Endothelial cell (in vitro differentiated cells): ENCODE data around the gene CCDC158. TPM values are rescaled to one million over a fixed set of nuclear protein-coding genes. Genes with fewer than 3 reads are reported as not detected.

Experiments used
- DNase-seq: peaks from one replicate; pipeline ENCODE4 v3.0.0; 2021; ENCODE audit warnings: low spot score
- H3K27ac Mint-ChIP-seq: one replicate; pipeline ENCODE4 v1.8.0; 2021; ENCODE audit warnings: mixed read lengths, inconsistent platforms; ENCODE audit not compliant: unreplicated experiment
- H3K27me3 Mint-ChIP-seq: one replicate; pipeline ENCODE4 v1.8.0; 2021; ENCODE audit warnings: mild to moderate bottlenecking, moderate library complexity, mixed read lengths, inconsistent platforms; ENCODE audit not compliant: unreplicated experiment
- H3K36me3 Mint-ChIP-seq: one replicate; pipeline ENCODE4 v1.8.0; 2021; ENCODE audit warnings: mild to moderate bottlenecking, low read depth, mixed read lengths, inconsistent platforms; ENCODE audit not compliant: unreplicated experiment
- H3K4me1 Mint-ChIP-seq: one replicate; pipeline ENCODE4 v1.8.0; 2021; ENCODE audit warnings: mild to moderate bottlenecking, mixed read lengths, inconsistent platforms; ENCODE audit not compliant: unreplicated experiment
- H3K4me3 Mint-ChIP-seq: one replicate; pipeline ENCODE4 v1.8.0; 2021; ENCODE audit warnings: mild to moderate bottlenecking, mixed read lengths, inconsistent platforms; ENCODE audit not compliant: unreplicated experiment
- H3K9me3 Mint-ChIP-seq: one replicate; pipeline ENCODE4 v1.8.0; 2021; ENCODE audit warnings: mixed read lengths, inconsistent platforms; ENCODE audit not compliant: unreplicated experiment
- CTCF ChIP-seq: fragments of 200-600 bp; sonication (generic); IDR thresholded peaks from one replicate; pipeline ENCODE4 v1.5.0; 2021; ENCODE audit warnings: antibody characterized with exemption; ENCODE audit not compliant: unreplicated experiment
- total RNA-seq: library from RNA; stranded (reverse); fragmentation: NEBNext Ultra II Directional; extraction: Animal tissue kit (Norgen Biotek cat#: 25700); gene quantifications from one replicate; pipeline ENCODE4 v1.2.1, GENCODE V29; 2021; ENCODE audit not compliant: unreplicated experiment

Gene CCDC158
- total RNA-seq, 1 donor from 2014 or later, result not detected

DNA sequence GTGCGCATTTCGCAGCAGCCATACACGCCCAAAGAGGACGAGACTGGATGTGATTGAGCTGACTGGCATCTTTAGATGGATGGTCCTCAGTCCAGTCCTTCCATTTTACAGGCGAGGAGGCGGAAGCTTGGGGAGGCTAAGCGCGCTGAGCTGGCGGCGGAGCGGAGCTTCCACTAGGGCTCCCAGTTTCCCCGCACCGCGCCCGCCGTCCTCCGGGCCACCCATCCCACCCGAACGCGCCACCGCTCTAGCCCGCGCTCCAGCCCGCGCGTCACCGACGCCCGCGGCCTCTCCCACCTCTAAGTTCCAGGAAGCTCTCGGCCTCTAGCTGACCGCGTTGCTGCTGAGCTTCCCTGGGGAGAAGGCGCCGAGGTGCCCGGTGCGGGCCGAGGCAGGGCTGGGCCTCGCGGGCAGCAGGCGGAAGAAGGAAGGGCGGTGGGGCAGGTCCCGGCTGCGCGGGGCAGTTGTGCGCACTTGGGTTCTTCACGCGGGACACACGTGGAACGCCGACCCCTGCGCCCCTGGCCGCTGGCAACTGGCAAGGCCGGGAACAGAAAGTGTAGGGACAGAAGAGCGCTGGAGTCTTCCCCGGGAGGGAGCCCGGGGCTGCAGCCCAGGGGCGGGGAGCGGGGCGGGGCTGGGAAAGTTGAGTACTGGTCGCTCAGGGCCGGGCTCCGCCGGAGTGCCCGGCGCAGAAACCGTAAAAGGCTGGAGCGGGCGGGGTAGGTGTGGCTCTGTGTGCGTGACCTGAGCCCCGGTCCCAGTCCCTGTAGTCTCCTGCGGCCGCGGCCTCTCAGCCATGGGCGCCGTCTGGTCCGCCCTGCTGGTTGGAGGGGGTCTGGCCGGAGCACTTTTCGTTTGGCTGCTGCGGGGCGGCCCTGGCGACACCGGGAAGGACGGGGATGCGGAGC is 114.7 kb downstream of the CCDC158 start, which contains the start of gene STBD1:
STBD1 (plus strand) TSS at position 763 of the 911 bp plus-strand sequence; CDS start at position 800, 37 bp downstream.
- H3K9me3 Mint-ChIP-seq, result no peaks in the 10 kb centered on the region
- H3K4me3 Mint-ChIP-seq, result peak within 1 kb of the TSS; percentile 88
- H3K4me1 Mint-ChIP-seq, result peaks cover 22% of the 10 kb centered on the region
- H3K27ac Mint-ChIP-seq, result peak within 1 kb of the TSS; percentile 25
- H3K27me3 Mint-ChIP-seq, result peaks cover 6% of the 10 kb centered on the region
- no peak for TF ChIP-seq CTCF
- peaks cover 8% of the 10 kb centered on the region for H3K36me3 Mint-ChIP-seq
- DNase-seq, result peak; percentile 61

GRCh38 chr4:76305033-76305687 is 115.8 kb downstream of the CCDC158 start:
- H3K27me3 Mint-ChIP-seq, result peaks cover 6% of the 10 kb centered on the region
- TF ChIP-seq CTCF, result no peak
- H3K27ac Mint-ChIP-seq, result no peak overlapping the region
- peaks cover 8% of the 10 kb centered on the region for H3K36me3 Mint-ChIP-seq
- H3K4me3 Mint-ChIP-seq, result peak overlapping the region; percentile 83
- H3K4me1 Mint-ChIP-seq, result peaks cover 33% of the 10 kb centered on the region
- DNase-seq, result no peak
- H3K9me3 Mint-ChIP-seq, result no peaks in the 10 kb centered on the region

DNA sequence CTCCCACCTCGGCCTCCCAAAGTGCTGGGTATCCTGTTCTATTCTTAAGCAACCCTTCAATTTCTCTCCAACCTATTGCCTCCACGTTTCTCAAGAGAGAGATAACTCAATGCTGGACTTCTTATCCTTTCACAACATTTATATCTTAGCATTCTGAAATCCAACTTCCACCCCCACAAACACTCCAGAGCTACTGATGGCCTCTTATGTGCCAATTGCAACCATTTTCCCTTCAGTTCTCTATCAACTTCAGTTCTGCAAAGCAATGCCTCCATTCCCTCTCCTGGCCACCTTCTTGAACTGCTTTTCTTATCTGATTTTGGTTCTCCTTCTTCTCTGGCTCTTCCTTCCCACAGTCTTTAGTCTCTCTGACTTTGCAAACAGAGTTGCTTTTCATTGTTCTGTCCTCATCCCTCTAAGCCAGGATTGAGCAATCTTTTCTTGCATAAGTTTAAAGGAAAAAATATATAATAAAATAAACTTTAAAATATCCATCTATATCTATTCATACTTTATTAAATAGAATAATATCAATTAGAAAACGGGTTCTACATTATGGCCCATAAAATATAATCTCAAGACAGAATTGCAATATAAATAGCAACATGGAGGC is 118.0 kb downstream of the CCDC158 start:
- no peak overlapping the region for H3K27ac Mint-ChIP-seq
- TF ChIP-seq CTCF, result no peak
- peaks cover 4% of the 10 kb centered on the region for H3K27me3 Mint-ChIP-seq
- H3K9me3 Mint-ChIP-seq, result no peaks in the 10 kb centered on the region
- no peak overlapping the region for H3K4me3 Mint-ChIP-seq
- peaks cover 5% of the 10 kb centered on the region for H3K36me3 Mint-ChIP-seq
- DNase-seq, result no peak
- peaks cover 40% of the 10 kb centered on the region for H3K4me1 Mint-ChIP-seq

GRCh38 chr4:76301775-76302162 is 119.2 kb downstream of the CCDC158 start:
- TF ChIP-seq CTCF, result no peak
- Mint-ChIP-seq H3K27ac (no peak overlapping the region), H3K4me1 (peaks cover 40% of the 10 kb centered on the region), H3K36me3 (peaks cover 10% of the 10 kb centered on the region), H3K9me3 (no peaks in the 10 kb centered on the region), H3K4me3 (no peak overlapping the region), H3K27me3 (peaks cover 4% of the 10 kb centered on the region)
- DNase-seq, result no peak
